Measurements from ENCODE around the gene ST7. TPM values are rescaled to one million over a fixed set of nuclear protein-coding genes. Genes with fewer than 3 reads are reported as not detected.

The ST7 gene
- total RNA-seq, 2 experiments from 2014 or later: 4.9 to 5.4 TPM

DNA sequence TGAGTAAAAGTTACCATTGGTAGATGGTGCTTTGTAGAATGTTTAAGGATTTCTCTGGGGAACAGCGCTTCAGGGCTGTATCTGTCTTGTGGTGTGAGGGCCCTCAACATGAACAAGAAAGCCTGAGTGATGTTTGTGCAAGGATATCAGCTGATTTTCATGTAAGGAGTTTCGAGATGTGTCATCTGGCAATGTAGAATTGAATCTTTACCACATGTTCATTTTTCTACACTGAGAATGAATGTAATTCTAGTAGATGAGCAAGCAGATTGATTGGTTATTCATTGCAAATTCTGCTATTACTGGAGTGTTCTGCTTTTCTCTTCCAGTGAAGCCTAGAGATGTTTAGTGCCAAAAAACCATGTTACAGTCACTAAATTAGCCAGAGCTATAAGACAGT is 87.7 kb downstream of the ST7 start:
- H3K27me3 Mint-ChIP-seq: no peaks in the 10 kb centered on the region
- H3K4me1 ChIP-seq (ENCODE audit: insufficient read depth, low read length): no peaks in the 10 kb centered on the region
- H3K9me3 ChIP-seq (ENCODE audit: control insufficient read depth in 1 of 2, insufficient read depth in 1 of 2, low read length in 2 of 2): no peaks in the 10 kb centered on the region
- H3K27ac ChIP-seq (ENCODE audit: low read depth in 1 of 2, low read length in 2 of 2): no peak overlapping the region
- H3K4me3 Mint-ChIP-seq: no peak overlapping the region
- intact Hi-C loops (cut with DNase I, micrococcal nuclease): no loop called here
- ATAC-seq (ENCODE audit: poor library complexity): no peak
- H3K36me3 ChIP-seq (ENCODE audit: insufficient read depth, low read length): no peaks in the 10 kb centered on the region
- H3K9me3 Mint-ChIP-seq: peaks cover 2% of the 10 kb centered on the region
- ChIA-PET CTCF (no interaction called here), POLR2A (no interaction called here)
- H3K36me3 Mint-ChIP-seq (ENCODE audit: low read depth): no peaks in the 10 kb centered on the region
- no peaks in the 10 kb centered on the region for H3K27me3 ChIP-seq (ENCODE audit: control insufficient read depth in 1 of 2, insufficient read depth in 2 of 2, low read length in 2 of 2)
- H3K27ac Mint-ChIP-seq: no peak overlapping the region
- no peak for TF ChIP-seq CTCF (IDR thresholded peaks at IDR 0.05)
- DNase-seq: no peak
- no peaks in the 10 kb centered on the region for H3K4me1 Mint-ChIP-seq (ENCODE audit: low read depth)
- no peak overlapping the region for H3K4me3 ChIP-seq (ENCODE audit: low read length)

GRCh38 chr7:117041822-117042221 is 88.5 kb downstream of the ST7 start:
- no peak overlapping the region for H3K27ac Mint-ChIP-seq
- no peaks in the 10 kb centered on the region for H3K4me1 Mint-ChIP-seq (ENCODE audit: low read depth)

DNA sequence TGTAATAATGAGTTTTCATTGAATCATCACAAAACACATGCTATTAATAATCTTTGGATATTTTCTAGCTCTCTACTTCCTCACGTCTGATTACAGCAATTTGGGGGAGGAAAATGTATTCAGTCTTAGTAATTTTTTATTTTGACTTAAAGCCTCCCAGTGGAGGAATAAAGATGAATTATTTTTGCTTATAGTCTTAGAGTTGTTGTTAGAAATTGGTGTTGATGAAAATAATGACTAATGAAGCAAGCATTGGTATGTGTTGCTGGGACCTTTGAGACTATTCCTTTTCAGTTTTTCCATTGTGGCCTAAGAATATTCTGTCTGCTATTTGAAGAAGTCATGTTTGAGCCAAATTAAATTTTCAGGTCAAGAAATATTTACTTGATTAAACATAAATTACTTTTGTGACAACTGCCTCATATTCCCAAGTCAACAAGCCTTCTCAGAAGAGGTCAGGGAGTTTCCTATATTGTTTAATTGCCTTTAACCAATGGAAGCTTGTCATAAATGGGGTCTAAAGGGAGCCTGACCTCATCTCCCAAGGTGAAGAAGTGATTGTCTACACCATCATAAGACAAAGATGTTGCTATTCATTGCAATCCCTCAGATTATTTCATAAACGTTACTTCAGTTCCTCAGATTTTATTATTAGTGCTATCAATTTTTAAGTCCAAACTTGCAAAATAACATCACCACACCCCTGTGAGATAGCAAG is 90.0 kb downstream of the ST7 start:
- H3K27ac Mint-ChIP-seq: no peak overlapping the region
- H3K9me3 ChIP-seq (ENCODE audit: control insufficient read depth in 1 of 2, insufficient read depth in 1 of 2, low read length in 2 of 2): no peaks in the 10 kb centered on the region
- TF ChIP-seq CTCF (IDR thresholded peaks at IDR 0.05): no peak

More at GRCh38 chr7:117041822-117042221, 88.5 kb downstream of the ST7 start:
- CTCF ChIA-PET: no interaction called here
- Histone ChIP-seq H3K4me3 (ENCODE audit: low read length) (no peak overlapping the region), H3K9me3 (ENCODE audit: control insufficient read depth in 1 of 2, insufficient read depth in 1 of 2, low read length in 2 of 2) (no peaks in the 10 kb centered on the region), H3K27ac (ENCODE audit: low read depth in 1 of 2, low read length in 2 of 2) (no peak overlapping the region), H3K27me3 (ENCODE audit: control insufficient read depth in 1 of 2, insufficient read depth in 2 of 2, low read length in 2 of 2) (no peaks in the 10 kb centered on the region), H3K36me3 (ENCODE audit: insufficient read depth, low read length) (no peaks in the 10 kb centered on the region), H3K4me1 (ENCODE audit: insufficient read depth, low read length) (no peaks in the 10 kb centered on the region)
- intact Hi-C loops (cut with DNase I, micrococcal nuclease): no loop called here
- DNase-seq: no peak
- Mint-ChIP-seq H3K36me3 (ENCODE audit: low read depth) (no peaks in the 10 kb centered on the region), H3K27me3 (no peaks in the 10 kb centered on the region), H3K4me3 (no peak overlapping the region), H3K9me3 (peaks cover 2% of the 10 kb centered on the region)
- ATAC-seq (ENCODE audit: poor library complexity): no peak
- no peak for TF ChIP-seq CTCF (IDR thresholded peaks at IDR 0.05)
- POLR2A ChIA-PET: no interaction called here

More for the DNA sequence above, 90.0 kb downstream of the ST7 start:
- no peak overlapping the region for H3K27ac ChIP-seq (ENCODE audit: low read depth in 1 of 2, low read length in 2 of 2)
- ChIA-PET CTCF (no interaction called here), POLR2A (interaction anchor here (0.6 kb wide), 1 partner anchor 79 kb away, joined by 3 read pairs; no protein-coding TSS in a partner anchor)
- H3K4me3 ChIP-seq (ENCODE audit: low read length): no peak overlapping the region
- H3K4me1 ChIP-seq (ENCODE audit: insufficient read depth, low read length): no peaks in the 10 kb centered on the region
- DNase-seq (no peak), ATAC-seq (ENCODE audit: poor library complexity) (no peak)
- no peaks in the 10 kb centered on the region for H3K36me3 ChIP-seq (ENCODE audit: insufficient read depth, low read length)
- Mint-ChIP-seq H3K4me1 (ENCODE audit: low read depth) (peaks cover 9% of the 10 kb centered on the region), H3K9me3 (peaks cover 2% of the 10 kb centered on the region), H3K27me3 (no peaks in the 10 kb centered on the region), H3K4me3 (no peak overlapping the region), H3K36me3 (ENCODE audit: low read depth) (no peaks in the 10 kb centered on the region)
- intact Hi-C loops (cut with DNase I, micrococcal nuclease): no loop called here
- H3K27me3 ChIP-seq (ENCODE audit: control insufficient read depth in 1 of 2, insufficient read depth in 2 of 2, low read length in 2 of 2): no peaks in the 10 kb centered on the region
